ENCODE results near the gene EML1. TPM values are rescaled to one million over a fixed set of nuclear protein-coding genes. Genes with fewer than 3 reads are reported as not detected.

The EML1 gene
- total and polyA plus RNA-seq, 2 of the 13 experiments (the other 11 are each of a cell fraction or from before 2014, with no cell fraction given): 0.59 to 1.7 TPM

DNA sequence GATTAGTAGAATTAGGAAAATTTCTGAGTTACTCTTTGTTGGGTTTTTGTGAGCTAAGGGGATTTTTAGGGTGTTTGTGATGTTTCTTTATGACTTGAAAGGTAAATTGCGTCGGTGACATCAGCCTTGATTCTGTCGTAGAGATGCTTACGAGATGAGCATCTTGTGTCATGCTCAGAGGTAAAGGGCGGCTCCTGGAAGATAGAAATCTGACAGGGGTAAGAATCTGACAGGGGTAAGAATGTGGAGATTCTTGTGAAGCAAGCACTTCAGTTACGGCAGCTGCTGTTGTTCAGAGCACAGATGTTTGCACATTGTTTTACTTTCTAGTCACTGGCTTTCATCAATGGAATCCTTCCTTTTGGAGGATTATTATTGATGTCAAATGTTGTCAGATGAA is 22.5 kb downstream of the EML1 start:
- FAIRE-seq: no peak
- H4K20me1 ChIP-seq (ENCODE audit: insufficient read depth, low read length): no peaks in the 10 kb centered on the region
- TF ChIP-seq RARA (CRISPR knock-in tag; IDR thresholded peaks at IDR 0.05) (no peak), FIP1L1 (IDR thresholded peaks at IDR 0.05; ENCODE audit: borderline replicate concordance, insufficient read depth, low read depth, low read length) (no peak), ZNF501 (CRISPR knock-in tag; IDR thresholded peaks at IDR 0.05) (no peak), GATAD1 (CRISPR knock-in tag; IDR thresholded peaks at IDR 0.05) (no peak), DNMT3B (CRISPR knock-in tag; conservative IDR thresholded peaks at IDR 0.05) (no peak), HNRNPH1 (optimal IDR thresholded peaks at IDR 0.05; ENCODE audit: low read depth, low read length) (no peak)
- TF ChIP-seq, protein P1, sequence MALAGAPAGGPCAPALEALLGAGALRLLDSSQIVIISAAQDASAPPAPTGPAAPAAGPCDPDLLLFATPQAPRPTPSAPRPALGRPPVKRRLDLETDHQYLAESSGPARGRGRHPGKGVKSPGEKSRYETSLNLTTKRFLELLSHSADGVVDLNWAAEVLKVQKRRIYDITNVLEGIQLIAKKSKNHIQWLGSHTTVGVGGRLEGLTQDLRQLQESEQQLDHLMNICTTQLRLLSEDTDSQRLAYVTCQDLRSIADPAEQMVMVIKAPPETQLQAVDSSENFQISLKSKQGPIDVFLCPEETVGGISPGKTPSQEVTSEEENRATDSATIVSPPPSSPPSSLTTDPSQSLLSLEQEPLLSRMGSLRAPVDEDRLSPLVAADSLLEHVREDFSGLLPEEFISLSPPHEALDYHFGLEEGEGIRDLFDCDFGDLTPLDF (CRISPR knock-in tag; IDR thresholded peaks at IDR 0.05): no peak
- TF ChIP-seq, protein P2, sequence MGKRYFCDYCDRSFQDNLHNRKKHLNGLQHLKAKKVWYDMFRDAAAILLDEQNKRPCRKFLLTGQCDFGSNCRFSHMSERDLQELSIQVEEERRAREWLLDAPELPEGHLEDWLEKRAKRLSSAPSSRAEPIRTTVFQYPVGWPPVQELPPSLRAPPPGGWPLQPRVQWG (CRISPR knock-in tag; IDR thresholded peaks at IDR 0.05; ENCODE audit: borderline replicate concordance, low read depth): no peak
- TF ChIP-seq, protein P3, sequence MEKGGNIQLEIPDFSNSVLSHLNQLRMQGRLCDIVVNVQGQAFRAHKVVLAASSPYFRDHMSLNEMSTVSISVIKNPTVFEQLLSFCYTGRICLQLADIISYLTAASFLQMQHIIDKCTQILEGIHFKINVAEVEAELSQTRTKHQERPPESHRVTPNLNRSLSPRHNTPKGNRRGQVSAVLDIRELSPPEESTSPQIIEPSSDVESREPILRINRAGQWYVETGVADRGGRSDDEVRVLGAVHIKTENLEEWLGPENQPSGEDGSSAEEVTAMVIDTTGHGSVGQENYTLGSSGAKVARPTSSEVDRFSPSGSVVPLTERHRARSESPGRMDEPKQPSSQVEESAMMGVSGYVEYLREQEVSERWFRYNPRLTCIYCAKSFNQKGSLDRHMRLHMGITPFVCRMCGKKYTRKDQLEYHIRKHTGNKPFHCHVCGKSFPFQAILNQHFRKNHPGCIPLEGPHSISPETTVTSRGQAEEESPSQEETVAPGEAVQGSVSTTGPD (CRISPR knock-in tag; IDR thresholded peaks at IDR 0.05): no peak
- TF ChIP-seq, protein P4, sequence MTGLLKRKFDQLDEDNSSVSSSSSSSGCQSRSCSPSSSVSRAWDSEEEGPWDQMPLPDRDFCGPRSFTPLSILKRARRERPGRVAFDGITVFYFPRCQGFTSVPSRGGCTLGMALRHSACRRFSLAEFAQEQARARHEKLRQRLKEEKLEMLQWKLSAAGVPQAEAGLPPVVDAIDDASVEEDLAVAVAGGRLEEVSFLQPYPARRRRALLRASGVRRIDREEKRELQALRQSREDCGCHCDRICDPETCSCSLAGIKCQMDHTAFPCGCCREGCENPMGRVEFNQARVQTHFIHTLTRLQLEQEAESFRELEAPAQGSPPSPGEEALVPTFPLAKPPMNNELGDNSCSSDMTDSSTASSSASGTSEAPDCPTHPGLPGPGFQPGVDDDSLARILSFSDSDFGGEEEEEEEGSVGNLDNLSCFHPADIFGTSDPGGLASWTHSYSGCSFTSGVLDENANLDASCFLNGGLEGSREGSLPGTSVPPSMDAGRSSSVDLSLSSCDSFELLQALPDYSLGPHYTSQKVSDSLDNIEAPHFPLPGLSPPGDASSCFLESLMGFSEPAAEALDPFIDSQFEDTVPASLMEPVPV (CRISPR knock-in tag; IDR thresholded peaks at IDR 0.05): no peak
- no peak overlapping the region for H2AFZ ChIP-seq (ENCODE audit: low read length)
- H3K27ac ChIP-seq (ENCODE audit: extremely low read length, insufficient read depth, low read length): no peak overlapping the region
- POLR2A ChIA-PET: no interaction called here
- no TSS peak for BruUV-seq (replicated peaks)
- 84% methylated on average over 6 of the region's 6 CpGs for WGBS (ENCODE audit: low lambda C conversion rate)
- in situ Hi-C loops (cut with HindIII; ENCODE audit: extremely low pct_ligation_motif_present, low pct_unique_long_range_greater_than_20kb): no loop called here
- no peak overlapping the region for H3K4me2 ChIP-seq (ENCODE audit: low read depth, low read length)
- H3K4me1 ChIP-seq (ENCODE audit: insufficient read depth, low read length): no peaks in the 10 kb centered on the region
- CTCF ChIA-PET (ENCODE audit: low intra/inter-chr PET ratio, low total read pairs): no interaction called here
- no peak overlapping the region for H3K4me3 ChIP-seq (replicated peaks in 1 of 3; ENCODE audit: insufficient read depth in 1 of 3, low read depth in 2 of 3, low read length in 3 of 3)
- no peaks in the 10 kb centered on the region for H3K27me3 ChIP-seq (ENCODE audit: control insufficient read depth in 1 of 2, insufficient read depth in 2 of 2, low read length in 2 of 2)
- intact Hi-C loops (cut with micrococcal nuclease; ENCODE audit: unreplicated experiment): no loop called here
- no peak for ATAC-seq
- H3K9me3 ChIP-seq (ENCODE audit: low read length): no peaks in the 10 kb centered on the region
- H3K79me2 ChIP-seq (ENCODE audit: insufficient read depth, low read length): no peaks in the 10 kb centered on the region
- H3K36me3 ChIP-seq (replicated peaks in 1 of 2; ENCODE audit: control insufficient read depth in 1 of 2, insufficient read depth in 2 of 2, low read length in 2 of 2): no peaks in the 10 kb centered on the region
- H3K9ac ChIP-seq (ENCODE audit: insufficient read depth, low read depth, low read length): no peak overlapping the region
- DNase-seq (ENCODE audit: low spot score): no peak
